Natural killer cell (primary cell): Measurements from ENCODE around the gene MBNL3. TPM values are rescaled to one million over a fixed set of nuclear protein-coding genes. Genes with fewer than 3 reads are reported as not detected.

Source experiments
- ATAC-seq, 3 donors: fragments of 150-1000 bp in 2 of 3; fragments of 200-7000 bp in 1 of 3; cut with Tn5 transposase; 1 replicate in 1 of 3; 2 replicates in 2 of 3; pipeline ENCODE4 v1.10.0; 2021; ENCODE audit warnings: mild to moderate bottlenecking in 2 of 3, moderate library complexity in 2 of 3
- DNase-seq, 2 donors: peaks; one replicate each; pipeline versions ENCODE4 v3.0.0 to v3.0.0-alpha.2; 2013 to 2021; ENCODE audit warnings: mixed read lengths in 1 of 2
- H3K27ac ChIP-seq: one replicate; pipeline ENCODE4 v1.5.1; 2013; ENCODE audit warnings: mild to moderate bottlenecking, low read length
- H3K27me3 ChIP-seq: one replicate; pipeline ENCODE4 v1.6.1; 2013; ENCODE audit warnings: low read length; ENCODE audit not compliant: control insufficient read depth, insufficient read depth
- H3K36me3 ChIP-seq: one replicate; pipeline ENCODE4 v1.6.1; 2013; ENCODE audit warnings: low read length; ENCODE audit not compliant: control insufficient read depth, insufficient read depth
- H3K4me1 ChIP-seq: one replicate; pipeline ENCODE4 v1.6.1; 2013; ENCODE audit warnings: low read length; ENCODE audit not compliant: control insufficient read depth, insufficient read depth
- H3K4me3 ChIP-seq: one replicate; pipeline ENCODE4 v1.5.1; 2013; ENCODE audit warnings: low read length
- H3K9me3 ChIP-seq: one replicate; pipeline ENCODE4 v1.6.1; 2013; ENCODE audit warnings: low read length; ENCODE audit not compliant: control insufficient read depth, insufficient read depth
- H3K27ac Mint-ChIP-seq, 2 donors: one replicate each; pipeline ENCODE4 v1.8.0; 2022; ENCODE audit warnings: mild to moderate bottlenecking in 2 of 2, mixed read lengths in 2 of 2, moderate library complexity in 1 of 2
- H3K27me3 Mint-ChIP-seq, 2 donors: one replicate each; pipeline ENCODE4 v1.8.0; 2022; ENCODE audit warnings: low read depth in 2 of 2, mixed read lengths in 2 of 2
- H3K36me3 Mint-ChIP-seq: one replicate; pipeline ENCODE4 v1.8.0; 2022; ENCODE audit warnings: mixed read lengths
- H3K4me1 Mint-ChIP-seq, 2 donors: one replicate each; pipeline ENCODE4 v1.8.0; 2022; ENCODE audit warnings: mixed read lengths in 2 of 2
- H3K4me3 Mint-ChIP-seq: one replicate; pipeline ENCODE4 v1.8.0; 2022; ENCODE audit warnings: mild to moderate bottlenecking, moderate library complexity, mixed read lengths
- H3K9me3 Mint-ChIP-seq, 2 donors: one replicate each; pipeline ENCODE4 v1.8.0; 2022; ENCODE audit warnings: mixed read lengths in 2 of 2
- WGBS: methylation state at CpG from one replicate; pipeline ENCODE4 v1.1.7; 2013; ENCODE audit warnings: missing lambda C conversion rate; ENCODE audit not compliant: insufficient coverage; 5-methylcytosine and 5-hydroxymethylcytosine counted together
- intact Hi-C: fragments of 100-400 bp; cut with micrococcal nuclease; formaldehyde crosslinking; loops from one replicate; pipeline ENCODE4 v1.14.2; 2022
- total RNA-seq, 4 donors: library from RNA; stranded (reverse); fragments of 120-200 nt in 1 of 4; gene quantifications; one replicate each; pipeline versions ENCODE4 v1.2.3 to v1.2.4, GENCODE V29; 2013 to 2022
- TF ChIP-seq, protein P1 (sequence below): fragments of 200-600 bp; IDR thresholded peaks from one replicate; pipeline ENCODE4 v1.8.0; 2022; ENCODE audit warnings: antibody characterized with exemption

MBNL3 gene
- total RNA-seq, 3 donors from 2014 or later (not counting 1 experiment from before 2014, with no cell fraction given): 55.3 to 64.3 (median 59.3) TPM

GRCh38 chrX:132532097-132532496 is 43.3 kb upstream of the MBNL3 start:
- Histone ChIP-seq H3K27ac (no peak overlapping the region), H3K27me3 (no peaks in the 10 kb centered on the region), H3K4me1 (no peaks in the 10 kb centered on the region), H3K4me3 (no peak overlapping the region), H3K9me3 (no peaks in the 10 kb centered on the region), H3K36me3 (no peaks in the 10 kb centered on the region)
- H3K27me3 Mint-ChIP-seq: peaks cover 8 to 31% of the 10 kb centered on the region in 2 donors
- TF ChIP-seq, protein P1, sequence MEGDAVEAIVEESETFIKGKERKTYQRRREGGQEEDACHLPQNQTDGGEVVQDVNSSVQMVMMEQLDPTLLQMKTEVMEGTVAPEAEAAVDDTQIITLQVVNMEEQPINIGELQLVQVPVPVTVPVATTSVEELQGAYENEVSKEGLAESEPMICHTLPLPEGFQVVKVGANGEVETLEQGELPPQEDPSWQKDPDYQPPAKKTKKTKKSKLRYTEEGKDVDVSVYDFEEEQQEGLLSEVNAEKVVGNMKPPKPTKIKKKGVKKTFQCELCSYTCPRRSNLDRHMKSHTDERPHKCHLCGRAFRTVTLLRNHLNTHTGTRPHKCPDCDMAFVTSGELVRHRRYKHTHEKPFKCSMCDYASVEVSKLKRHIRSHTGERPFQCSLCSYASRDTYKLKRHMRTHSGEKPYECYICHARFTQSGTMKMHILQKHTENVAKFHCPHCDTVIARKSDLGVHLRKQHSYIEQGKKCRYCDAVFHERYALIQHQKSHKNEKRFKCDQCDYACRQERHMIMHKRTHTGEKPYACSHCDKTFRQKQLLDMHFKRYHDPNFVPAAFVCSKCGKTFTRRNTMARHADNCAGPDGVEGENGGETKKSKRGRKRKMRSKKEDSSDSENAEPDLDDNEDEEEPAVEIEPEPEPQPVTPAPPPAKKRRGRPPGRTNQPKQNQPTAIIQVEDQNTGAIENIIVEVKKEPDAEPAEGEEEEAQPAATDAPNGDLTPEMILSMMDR: no peak
- ATAC-seq (no peak), DNase-seq (no peak)
- H3K36me3 Mint-ChIP-seq: no peaks in the 10 kb centered on the region
- H3K4me3 Mint-ChIP-seq: no peak overlapping the region
- no peaks in the 10 kb centered on the region for H3K9me3 Mint-ChIP-seq
- intact Hi-C loops: no loop called here
- H3K27ac Mint-ChIP-seq: no peak overlapping the region
- H3K4me1 Mint-ChIP-seq: peaks cover 0 to 5% of the 10 kb centered on the region in 2 donors
- 83% methylated on average over 1 of the region's 1 CpG for WGBS

GRCh38 chrX:132520792-132521191 is 32.0 kb upstream of the MBNL3 start:
- no peak for DNase-seq
- H3K27me3 Mint-ChIP-seq: peaks cover 10 to 28% of the 10 kb centered on the region in 2 donors
- Histone ChIP-seq H3K27me3 (no peaks in the 10 kb centered on the region), H3K9me3 (no peaks in the 10 kb centered on the region), H3K36me3 (no peaks in the 10 kb centered on the region), H3K4me3 (no peak overlapping the region), H3K27ac (no peak overlapping the region), H3K4me1 (no peaks in the 10 kb centered on the region)
- H3K27ac Mint-ChIP-seq: no peak overlapping the region
- intact Hi-C loops: no loop called here
- H3K4me3 Mint-ChIP-seq: no peak overlapping the region
- WGBS: no CpG with 5 or more reads among the region's 1 CpG
- H3K36me3 Mint-ChIP-seq: no peaks in the 10 kb centered on the region
- ATAC-seq: no peak
- TF ChIP-seq, protein P1: no peak
- H3K9me3 Mint-ChIP-seq: no peaks in the 10 kb centered on the region
- no peaks in the 10 kb centered on the region for H3K4me1 Mint-ChIP-seq

DNA sequence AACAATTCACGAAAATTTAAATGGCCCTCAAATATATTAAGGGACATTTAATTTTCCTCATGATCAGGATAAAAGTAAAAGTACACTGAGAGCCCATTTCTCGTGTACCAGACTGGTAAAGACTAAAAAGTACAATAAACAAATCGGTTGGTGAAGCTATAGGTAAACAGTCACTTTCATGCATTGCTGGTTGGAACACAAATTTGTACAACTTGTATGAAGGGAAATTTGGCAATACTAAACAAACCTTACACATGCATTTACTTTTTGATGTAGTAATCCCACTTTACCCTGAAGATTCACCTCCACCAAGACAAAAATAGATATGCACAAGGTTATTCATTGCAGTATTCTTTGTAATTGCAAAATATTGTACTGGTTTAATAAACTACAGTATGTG is 31.4 kb upstream of the MBNL3 start:
- DNase-seq (no peak), ATAC-seq (no peak)
- H3K4me1 Mint-ChIP-seq: no peaks in the 10 kb centered on the region
- Histone ChIP-seq H3K27ac (no peak overlapping the region), H3K9me3 (no peaks in the 10 kb centered on the region), H3K4me1 (no peaks in the 10 kb centered on the region), H3K36me3 (no peaks in the 10 kb centered on the region), H3K27me3 (no peaks in the 10 kb centered on the region), H3K4me3 (no peak overlapping the region)
- no peaks in the 10 kb centered on the region for H3K9me3 Mint-ChIP-seq
- no CpG with 5 or more reads among the region's 3 CpGs for whole genome bisulfite sequencing
- H3K36me3 Mint-ChIP-seq: no peaks in the 10 kb centered on the region
- no peak overlapping the region for H3K27ac Mint-ChIP-seq
- peaks cover 10 to 22% of the 10 kb centered on the region in 2 donors for H3K27me3 Mint-ChIP-seq
- TF ChIP-seq, protein P1: no peak
- intact Hi-C loops: no loop called here
- no peak overlapping the region for H3K4me3 Mint-ChIP-seq

DNA sequence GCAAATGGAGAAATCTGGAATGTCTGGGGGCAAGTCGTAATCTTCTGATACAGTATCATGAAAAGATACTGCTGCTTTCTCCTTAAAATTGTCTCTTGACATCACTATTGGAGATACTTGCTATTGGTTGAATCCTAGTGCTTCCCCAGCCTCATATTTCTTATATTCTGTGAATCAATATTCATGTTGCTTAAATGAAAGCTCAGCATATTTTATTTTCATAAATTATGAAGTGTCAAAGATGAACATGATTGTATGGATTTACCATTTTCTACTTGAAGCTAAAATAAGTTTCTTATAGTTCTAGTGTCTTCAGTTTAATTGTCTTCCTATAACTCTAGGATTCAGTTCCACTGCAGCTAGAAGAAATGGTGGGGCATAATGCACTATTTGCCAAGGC is 29.6 kb upstream of the MBNL3 start:
- intact Hi-C loops: no loop called here
- Histone ChIP-seq H3K27me3 (no peaks in the 10 kb centered on the region), H3K4me3 (no peak overlapping the region), H3K4me1 (no peaks in the 10 kb centered on the region), H3K36me3 (no peaks in the 10 kb centered on the region), H3K27ac (no peak overlapping the region), H3K9me3 (no peaks in the 10 kb centered on the region)
- 100% methylated on average over 1 of the region's 1 CpG for WGBS
- TF ChIP-seq, protein P1: no peak
- Mint-ChIP-seq H3K27ac (no peak overlapping the region), H3K9me3 (no peaks in the 10 kb centered on the region), H3K4me1 (no peaks in the 10 kb centered on the region), H3K27me3 (peaks cover 10 to 20% of the 10 kb centered on the region in 2 donors), H3K4me3 (no peak overlapping the region), H3K36me3 (no peaks in the 10 kb centered on the region)
- no peak for ATAC-seq
- no peak for DNase-seq
